ENCODE data around the gene WDR49.

GRCh38 chr3:167615030-167615429 is 38.7 kb downstream of the WDR49 start:
- TF ChIP-seq, protein P1, sequence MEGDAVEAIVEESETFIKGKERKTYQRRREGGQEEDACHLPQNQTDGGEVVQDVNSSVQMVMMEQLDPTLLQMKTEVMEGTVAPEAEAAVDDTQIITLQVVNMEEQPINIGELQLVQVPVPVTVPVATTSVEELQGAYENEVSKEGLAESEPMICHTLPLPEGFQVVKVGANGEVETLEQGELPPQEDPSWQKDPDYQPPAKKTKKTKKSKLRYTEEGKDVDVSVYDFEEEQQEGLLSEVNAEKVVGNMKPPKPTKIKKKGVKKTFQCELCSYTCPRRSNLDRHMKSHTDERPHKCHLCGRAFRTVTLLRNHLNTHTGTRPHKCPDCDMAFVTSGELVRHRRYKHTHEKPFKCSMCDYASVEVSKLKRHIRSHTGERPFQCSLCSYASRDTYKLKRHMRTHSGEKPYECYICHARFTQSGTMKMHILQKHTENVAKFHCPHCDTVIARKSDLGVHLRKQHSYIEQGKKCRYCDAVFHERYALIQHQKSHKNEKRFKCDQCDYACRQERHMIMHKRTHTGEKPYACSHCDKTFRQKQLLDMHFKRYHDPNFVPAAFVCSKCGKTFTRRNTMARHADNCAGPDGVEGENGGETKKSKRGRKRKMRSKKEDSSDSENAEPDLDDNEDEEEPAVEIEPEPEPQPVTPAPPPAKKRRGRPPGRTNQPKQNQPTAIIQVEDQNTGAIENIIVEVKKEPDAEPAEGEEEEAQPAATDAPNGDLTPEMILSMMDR (IDR thresholded peaks at IDR 0.05; ENCODE audit: insufficient read depth, low read length, poor library complexity, severe bottlenecking) = no peak
- TF ChIP-seq EZH2phosphoT487 (conservative IDR thresholded peaks at IDR 0.05; ENCODE audit: low read length) = no peak
